HCT116 (cell line): ENCODE data around the gene DPF3. TPM values are rescaled to one million over a fixed set of nuclear protein-coding genes. Genes with fewer than 3 reads are reported as not detected.

ENCODE experiments used
- ATAC-seq: fragments of 200-7000 bp; cut with Tn5 transposase; 2 replicates; pipeline ENCODE4 v1.9.1; 2020; ENCODE audit warnings: mild to moderate bottlenecking, moderate library complexity
- BruUV-seq: library from RNA; stranded (reverse); fragments of 400-500 nt; replicated peaks from 2 replicates; lab custom pipeline; 2021; lab: Mats Ljungman, UMichigan
- CTCF ChIA-PET: fragments of 300-600 bp; sonication (Branson Sonifier 250); formaldehyde crosslinking; loops from one replicate; lab custom pipeline; 2021; ENCODE audit warnings: antibody characterized with exemption; lab: Charles Lee
- POLR2A ChIA-PET: fragments of 300-600, 350-600 bp; sonication (Branson Sonifier 250); formaldehyde crosslinking; loops from one replicate; lab custom pipeline; 2021; ENCODE audit warnings: antibody characterized with exemption; lab: Charles Lee
- RAD21 ChIA-PET, 2 experiments: fragments of 300-600 bp; sonication (Branson Sonifier 250); formaldehyde crosslinking; loops; one replicate each; lab custom pipeline; 2023; ENCODE audit warnings: low total read pairs in 2 of 2; ENCODE audit not compliant: uncharacterized antibody in 2 of 2, unreplicated experiment in 2 of 2, low non-redundant PET in 1 of 2; lab: Charles Lee
- DNase-seq: peaks from one replicate; pipeline ENCODE4 v3.0.0-alpha.2; 2010; ENCODE audit warnings: low read depth, low spot score
- H2AFZ ChIP-seq: fragments of 200-600 bp; shearing (Covaris generic), sonication (generic); 2 replicates; pipeline ENCODE4 v1.6.1; 2017; ENCODE audit warnings: low read depth, mixed run types, mixed read lengths, antibody characterized with exemption, low read length; ENCODE audit not compliant: poor library complexity, severe bottlenecking
- H3K27ac ChIP-seq: 2 replicates; pipeline ENCODE4 v1.5.1; 2012; ENCODE audit warnings: low read depth, low read length
- H3K27me3 ChIP-seq: fragments of 200-600 bp; sonication (generic); 2 replicates; pipeline ENCODE4 v1.6.1; 2016; ENCODE audit warnings: mixed run types, low read length, mixed read lengths; ENCODE audit not compliant: insufficient read depth
- H3K36me3 ChIP-seq, 2 experiments: fragments of 200-500 bp in 1 of 2; fragments of 200-600 bp in 1 of 2; sonication (Bioruptor generic) in 1 of 2; sonication (generic) in 1 of 2; 2 replicates each; pipeline versions ENCODE4 v1.5.1 to v1.6.1; 2014 to 2016; ENCODE audit warnings: low read length in 2 of 2, inconsistent platforms in 1 of 2, mixed read lengths in 1 of 2, mixed run types in 1 of 2; ENCODE audit not compliant: insufficient read depth in 2 of 2, control insufficient read depth in 1 of 2
- H3K4me1 ChIP-seq, 2 experiments: fragments of 200-600 bp in 1 of 2; sonication (generic) in 1 of 2; 2 replicates each; pipeline versions ENCODE4 v1.5.1 to v1.6.1; 2012 to 2017; ENCODE audit warnings: low read length in 2 of 2, inconsistent platforms in 1 of 2, mild to moderate bottlenecking in 1 of 2, mixed read lengths in 1 of 2, mixed run types in 1 of 2, moderate library complexity in 1 of 2; ENCODE audit not compliant: insufficient read depth in 2 of 2, control insufficient read depth in 1 of 2
- H3K4me2 ChIP-seq: fragments of 200-600 bp; sonication (generic); 2 replicates; pipeline ENCODE4 v1.6.1; 2017; ENCODE audit warnings: mixed run types, low read length, mixed read lengths
- H3K4me3 ChIP-seq, 2 experiments: fragments of 200-600 bp in 1 of 2; sonication (generic) in 1 of 2; replicated peaks in 1 of 2; 2 replicates each; pipeline ENCODE4 v1.5.1; 2011 to 2016; ENCODE audit warnings: low read length in 2 of 2, control low read depth in 1 of 2, low read depth in 1 of 2, mild to moderate bottlenecking in 1 of 2, mixed read lengths in 1 of 2, mixed run types in 1 of 2
- H3K79me2 ChIP-seq: fragments of 200-600 bp; sonication (generic); 2 replicates; pipeline ENCODE4 v1.6.1; 2017; ENCODE audit warnings: mild to moderate bottlenecking, mixed run types, low read length, moderate library complexity, mixed read lengths; ENCODE audit not compliant: insufficient read depth
- H3K9ac ChIP-seq: fragments of 200-600 bp; sonication (generic); 2 replicates; pipeline ENCODE4 v1.6.1; 2016; ENCODE audit warnings: low read length, mixed read lengths
- H3K9me2 ChIP-seq: fragments of 200-600 bp; sonication (generic), shearing (Covaris generic); 2 replicates; pipeline ENCODE4 v1.6.1; 2017; ENCODE audit warnings: mixed run types, mild to moderate bottlenecking, moderate library complexity; ENCODE audit not compliant: insufficient read depth
- H3K9me3 ChIP-seq, 2 experiments: fragments of 200-500 bp in 1 of 2; fragments of 200-600 bp in 1 of 2; sonication (Bioruptor generic) in 1 of 2; sonication (generic) in 1 of 2; 2 replicates each; pipeline ENCODE4 v1.6.1; 2014 to 2017; ENCODE audit warnings: low read length in 2 of 2, mixed read lengths in 2 of 2, inconsistent platforms in 1 of 2, low read depth in 1 of 2, mild to moderate bottlenecking in 1 of 2, mixed run types in 1 of 2, moderate library complexity in 1 of 2; ENCODE audit not compliant: control insufficient read depth in 1 of 2, insufficient read depth in 1 of 2
- H4K20me1 ChIP-seq: fragments of 200-600 bp; sonication (generic), shearing (Covaris generic); 2 replicates; pipeline ENCODE4 v1.6.1; 2017; ENCODE audit warnings: mixed run types, mild to moderate bottlenecking, moderate library complexity; ENCODE audit not compliant: insufficient read depth
- ATF3 ChIP-seq: IDR thresholded peaks from 2 replicates; pipeline ENCODE4 v1.6.1; 2012
- CBX3 ChIP-seq: IDR thresholded peaks from 2 replicates; pipeline ENCODE4 v1.6.1; 2012; ENCODE audit warnings: low read depth
- FOSL1 ChIP-seq: IDR thresholded peaks from 2 replicates; pipeline ENCODE4 v1.6.1; 2012; ENCODE audit warnings: low read depth
- JUND ChIP-seq: IDR thresholded peaks from 2 replicates; pipeline ENCODE4 v1.6.1; 2012
- POLR2A ChIP-seq: IDR thresholded peaks from 2 replicates; pipeline ENCODE4 v1.7.0; 2011; ENCODE audit warnings: borderline replicate concordance; ENCODE audit not compliant: insufficient read depth, insufficient read length; ENCODE audit errors: extremely low read depth
- RAD21 ChIP-seq: IDR thresholded peaks from 2 replicates; pipeline ENCODE4 v1.6.1; 2012; ENCODE audit warnings: low read depth, mild to moderate bottlenecking
- REST ChIP-seq: IDR thresholded peaks from 2 replicates; pipeline ENCODE4 v1.6.1; 2012; ENCODE audit warnings: low read depth
- SRF ChIP-seq: IDR thresholded peaks from 2 replicates; pipeline ENCODE4 v1.6.1; 2012; ENCODE audit warnings: low read depth
- YY1 ChIP-seq: IDR thresholded peaks from 2 replicates; pipeline ENCODE4 v1.6.1; 2011; ENCODE audit warnings: low read length, low read depth, moderate library complexity, mild to moderate bottlenecking; ENCODE audit not compliant: insufficient replicate concordance; ENCODE audit errors: extremely low read depth
- ZFX ChIP-seq: fragments of 450-650 bp; IDR thresholded peaks from 2 replicates; pipeline ENCODE4 v1.6.1; 2017
- intact Hi-C: fragments of 100-400 bp; cut with micrococcal nuclease; formaldehyde crosslinking; loops from 2 replicates; pipeline ENCODE4 v1.10.0; 2022
- total RNA-seq: library from RNA; stranded (reverse); gene quantifications from one replicate; pipeline ENCODE4 v1.2.1, GENCODE V29; 2021; ENCODE audit not compliant: unreplicated experiment

DPF3 gene
- total RNA-seq, 1 experiment from 2014 or later, result 0.27 TPM

- TF ChIP-seq REST, result no peak
- no peak for TF ChIP-seq SRF
Observed at GRCh38 chr14:72631401-72631800, 262.5 kb downstream of the DPF3 start (continued).

GRCh38 chr14:72630374-72630773, 263.5 kb downstream of the DPF3 start:
- POLR2A ChIA-PET, result no interaction called here
- H3K27me3 ChIP-seq, result peaks cover 33% of the 10 kb centered on the region; the same call in 1 of the 2 replicates

More at GRCh38 chr14:72630374-72630773, 263.5 kb downstream of the DPF3 start:
- RAD21 ChIA-PET, result no interaction called here
- no peak for ATAC-seq
- no peak overlapping the region for H3K27ac ChIP-seq
- H3K4me1 ChIP-seq, result no peaks in the 10 kb centered on the region
- no peaks in the 10 kb centered on the region; the same call in 1 of the 2 replicates for H3K9me2 ChIP-seq
- 0 out of 4 replicates have a peak, but pooled peaks cover 0 to 3% of the 10 kb centered on the region in 2 experiments for H3K9me3 ChIP-seq
- intact Hi-C loops, result no loop called here
- CTCF ChIA-PET, result no interaction called here
- H3K9ac ChIP-seq, result no peak overlapping the region
- no TSS peak for BruUV-seq
- H3K4me2 ChIP-seq, result no peak overlapping the region
- H3K4me3 ChIP-seq, result no peak overlapping the region
- H3K36me3 ChIP-seq, result no peaks in the 10 kb centered on the region
- H4K20me1 ChIP-seq, result no peaks in the 10 kb centered on the region
- TF ChIP-seq CBX3 (no peak), RAD21 (no peak), JUND (no peak), REST (no peak), ATF3 (no peak), FOSL1 (no peak), YY1 (no peak), POLR2A (no peak), ZFX (no peak)
- no peak overlapping the region for H2AFZ ChIP-seq
- H3K79me2 ChIP-seq, result no peaks in the 10 kb centered on the region
- no peak for DNase-seq
